IPS-20b (cell line): ENCODE data around the gene SS18L1.

Source experiments
- H3K27ac ChIP-seq: one replicate; pipeline ENCODE4 v1.5.1; 2013; ENCODE audit warnings: low read length
- H3K27me3 ChIP-seq: 2 replicates; pipeline ENCODE4 v1.6.1; 2013; ENCODE audit warnings: mild to moderate bottlenecking, low read length, inconsistent platforms; ENCODE audit not compliant: insufficient read depth
- H3K36me3 ChIP-seq: 2 replicates; pipeline ENCODE4 v1.6.1; 2013; ENCODE audit warnings: low read depth, mild to moderate bottlenecking, inconsistent platforms, low read length, moderate library complexity; ENCODE audit not compliant: insufficient read depth
- H3K4me1 ChIP-seq: 2 replicates; pipeline ENCODE4 v1.6.1; 2013; ENCODE audit warnings: mild to moderate bottlenecking, control low read depth, inconsistent platforms, low read length, moderate library complexity; ENCODE audit not compliant: insufficient read depth
- H3K4me3 ChIP-seq: 2 replicates; pipeline ENCODE4 v1.5.1; 2013; ENCODE audit warnings: mild to moderate bottlenecking, low read length, inconsistent platforms
- H3K9ac ChIP-seq: 2 replicates; pipeline ENCODE4 v1.6.1; 2013; ENCODE audit warnings: low read depth, mild to moderate bottlenecking, inconsistent platforms, low read length, moderate library complexity
- H3K9me3 ChIP-seq: 2 replicates; pipeline ENCODE4 v1.6.1; 2013; ENCODE audit warnings: mild to moderate bottlenecking, low read depth, low read length, inconsistent platforms; ENCODE audit not compliant: insufficient read depth

Gene SS18L1

GRCh38 chr20:62208061-62208794 is 64.7 kb downstream of the SS18L1 start:
- no peak overlapping the region for H3K27ac ChIP-seq
- H3K4me3 ChIP-seq, result no peak overlapping the region
- H3K4me1 ChIP-seq, result no peaks in the 10 kb centered on the region
- no peak overlapping the region for H3K9ac ChIP-seq
- H3K36me3 ChIP-seq, result 0 out of 2 replicates have a peak, but pooled peaks cover 2% of the 10 kb centered on the region
- no peaks in the 10 kb centered on the region for H3K9me3 ChIP-seq
- H3K27me3 ChIP-seq, result no peaks in the 10 kb centered on the region

DNA sequence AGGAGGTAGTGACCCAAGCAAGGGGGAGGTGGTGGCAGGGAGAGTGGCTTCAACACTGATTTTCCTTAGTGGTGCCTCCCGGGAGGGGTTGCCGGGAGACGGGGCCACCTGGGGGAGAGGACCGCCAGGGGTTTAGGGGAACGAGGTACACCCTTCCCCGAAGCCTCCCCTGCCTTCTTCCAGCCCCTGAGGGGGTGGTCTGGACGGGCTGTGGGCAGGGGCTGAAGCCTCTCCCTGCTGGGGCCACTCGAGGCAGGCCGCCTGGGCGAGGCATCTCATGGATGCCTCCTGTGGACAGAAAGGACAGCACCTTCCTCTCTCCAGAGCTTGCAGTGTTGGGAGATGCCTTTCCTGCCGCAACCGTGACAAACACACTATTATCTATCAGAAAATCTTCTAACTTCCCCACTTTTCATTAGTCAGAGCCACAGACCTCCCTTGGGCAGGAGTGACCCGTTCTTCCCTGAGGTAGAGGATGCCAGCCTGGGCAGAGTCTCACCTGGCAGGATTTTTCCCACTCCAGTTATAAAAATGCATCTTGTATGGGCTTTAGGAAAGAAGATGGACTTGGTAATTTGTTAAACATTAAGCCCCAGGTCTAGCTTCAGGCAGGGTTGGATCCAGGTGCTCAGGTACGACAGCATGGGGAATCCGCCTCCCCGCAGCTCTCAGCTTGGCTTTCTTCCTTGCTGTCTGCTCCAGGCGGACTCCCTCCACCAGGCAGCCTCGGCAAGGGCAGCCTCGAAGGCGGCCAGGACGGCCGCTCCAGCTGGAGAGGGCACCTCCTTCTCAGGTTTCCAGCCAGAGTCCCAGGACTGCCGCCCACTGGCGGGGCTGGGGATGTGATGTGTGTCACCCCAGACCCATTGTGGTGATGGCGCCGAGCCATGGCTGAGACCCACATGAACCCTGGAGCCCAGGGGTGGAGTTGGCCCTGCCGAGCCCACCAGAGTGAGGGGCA is 65.5 kb downstream of the SS18L1 start:
- no peaks in the 10 kb centered on the region for H3K4me1 ChIP-seq
- H3K27me3 ChIP-seq, result 0 out of 2 replicates have a peak, but pooled peaks cover 4% of the 10 kb centered on the region
- H3K27ac ChIP-seq, result no peak overlapping the region
- no peak overlapping the region for H3K9ac ChIP-seq
- no peaks in the 10 kb centered on the region for H3K9me3 ChIP-seq
- H3K4me3 ChIP-seq, result no peak overlapping the region
- H3K36me3 ChIP-seq, result no peaks in the 10 kb centered on the region

- no peaks in the 10 kb centered on the region for H3K4me1 ChIP-seq
- no peaks in the 10 kb centered on the region for H3K36me3 ChIP-seq
- H3K27me3 ChIP-seq, result peaks cover 7% of the 10 kb centered on the region; the same call in 1 of the 2 replicates
- no peak overlapping the region for H3K9ac ChIP-seq
- no peaks in the 10 kb centered on the region for H3K9me3 ChIP-seq
- H3K27ac ChIP-seq, result no peak overlapping the region
- H3K4me3 ChIP-seq, result no peak overlapping the region
Observed at GRCh38 chr20:62209850-62210495, 66.4 kb downstream of the SS18L1 start.

- H3K4me3 ChIP-seq, result no peak overlapping the region
- H3K27ac ChIP-seq, result no peak overlapping the region
- no peaks in the 10 kb centered on the region for H3K4me1 ChIP-seq
- no peaks in the 10 kb centered on the region for H3K9me3 ChIP-seq
- H3K9ac ChIP-seq, result no peak overlapping the region
- peaks cover 12% of the 10 kb centered on the region; the same call in 1 of the 2 replicates for H3K27me3 ChIP-seq
- H3K36me3 ChIP-seq, result no peaks in the 10 kb centered on the region
Observed at GRCh38 chr20:62210496-62210855, 66.9 kb downstream of the SS18L1 start.

DNA sequence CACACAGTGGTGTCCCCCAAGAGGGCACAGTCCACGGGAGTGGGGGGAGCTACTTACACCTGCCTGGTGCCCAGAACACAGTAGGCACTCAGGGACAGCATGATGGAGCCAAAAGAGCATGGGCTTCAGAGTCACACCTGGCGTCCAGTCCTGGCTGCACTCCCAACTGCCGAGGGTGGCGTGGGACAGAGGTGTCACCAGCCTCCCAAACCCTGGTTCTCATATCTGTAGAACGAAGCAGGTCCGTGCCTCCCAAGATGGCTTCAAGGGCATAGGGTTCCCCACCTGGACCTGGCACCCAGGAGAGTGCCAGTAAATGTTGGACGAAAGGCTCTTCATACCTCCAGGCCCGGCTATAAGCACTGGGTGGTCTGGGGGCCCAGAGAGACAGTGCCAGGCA is 67.6 kb downstream of the SS18L1 start:
- Histone ChIP-seq H3K9ac (no peak overlapping the region), H3K27me3 (peaks cover 12% of the 10 kb centered on the region; the same call in 1 of the 2 replicates)

DNA sequence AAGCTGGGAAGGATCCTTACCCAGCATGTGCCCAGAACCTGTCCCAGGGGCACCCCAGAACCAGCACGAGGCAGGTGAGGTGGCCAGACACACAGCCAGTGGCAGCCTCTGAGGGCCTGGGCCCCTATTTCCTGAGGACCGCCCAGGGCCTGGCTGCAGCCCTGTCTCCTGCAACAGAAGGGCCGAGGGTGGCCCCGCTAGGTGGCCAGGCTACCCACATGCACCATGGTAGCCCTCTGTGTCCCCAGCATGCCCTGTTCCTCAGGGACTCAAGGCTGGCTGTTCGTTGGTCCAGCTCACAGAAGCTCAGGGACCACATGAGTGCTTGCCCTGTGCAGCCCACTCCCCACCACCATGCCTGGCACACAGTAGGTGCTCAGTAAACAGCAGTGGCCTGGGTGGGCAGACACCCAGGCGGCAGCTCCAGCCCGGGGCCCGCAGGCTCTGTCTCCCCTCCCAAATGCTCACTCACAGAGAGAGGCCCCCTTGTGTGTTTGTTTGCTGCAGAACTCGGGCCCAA is 68.3 kb downstream of the SS18L1 start:
- H3K27ac ChIP-seq, result no peak overlapping the region
- H3K36me3 ChIP-seq, result no peaks in the 10 kb centered on the region
- no peak overlapping the region for H3K9ac ChIP-seq
- H3K4me1 ChIP-seq, result no peaks in the 10 kb centered on the region
- no peaks in the 10 kb centered on the region for H3K9me3 ChIP-seq
- no peak overlapping the region for H3K4me3 ChIP-seq
- H3K27me3 ChIP-seq, result peaks cover 15% of the 10 kb centered on the region; the same call in 1 of the 2 replicates

More for the DNA sequence above, 67.6 kb downstream of the SS18L1 start:
- Histone ChIP-seq H3K9me3 (no peaks in the 10 kb centered on the region), H3K4me3 (no peak overlapping the region), H3K36me3 (no peaks in the 10 kb centered on the region), H3K4me1 (no peaks in the 10 kb centered on the region), H3K27ac (no peak overlapping the region)

GRCh38 chr20:62212299-62212698 is 68.7 kb downstream of the SS18L1 start:
- H3K36me3 ChIP-seq, result no peaks in the 10 kb centered on the region
- no peaks in the 10 kb centered on the region for H3K4me1 ChIP-seq
- H3K9me3 ChIP-seq, result no peaks in the 10 kb centered on the region
- no peak overlapping the region for H3K9ac ChIP-seq
- H3K27ac ChIP-seq, result no peak overlapping the region
- H3K4me3 ChIP-seq, result no peak overlapping the region
- H3K27me3 ChIP-seq, result peaks cover 20% of the 10 kb centered on the region

DNA sequence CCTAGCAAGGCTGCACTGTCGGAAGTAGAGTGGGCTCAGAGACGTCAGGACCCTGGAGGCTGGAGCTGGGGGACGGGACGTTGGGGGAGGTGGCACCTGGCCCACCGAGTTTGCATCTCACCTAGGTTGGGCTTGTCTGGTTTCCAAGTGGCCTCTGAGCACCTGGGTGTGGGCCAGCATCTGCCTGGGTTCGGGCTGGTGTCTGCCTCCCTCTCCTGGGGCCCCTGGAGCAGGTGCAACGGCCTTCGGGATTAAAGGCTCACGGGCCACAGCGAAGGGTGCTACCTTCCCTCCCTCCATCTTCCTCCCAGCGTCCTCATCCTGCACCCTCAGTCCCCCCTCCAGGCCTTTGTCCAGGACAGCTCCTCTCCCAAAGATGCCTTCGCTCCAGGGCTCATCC is 70.5 kb downstream of the SS18L1 start:
- Histone ChIP-seq H3K36me3 (no peaks in the 10 kb centered on the region), H3K9ac (no peak overlapping the region), H3K4me1 (peaks cover 3% of the 10 kb centered on the region; the same call in 1 of the 2 replicates), H3K27ac (no peak overlapping the region), H3K9me3 (no peaks in the 10 kb centered on the region), H3K27me3 (peaks cover 37% of the 10 kb centered on the region), H3K4me3 (no peak overlapping the region)

DNA sequence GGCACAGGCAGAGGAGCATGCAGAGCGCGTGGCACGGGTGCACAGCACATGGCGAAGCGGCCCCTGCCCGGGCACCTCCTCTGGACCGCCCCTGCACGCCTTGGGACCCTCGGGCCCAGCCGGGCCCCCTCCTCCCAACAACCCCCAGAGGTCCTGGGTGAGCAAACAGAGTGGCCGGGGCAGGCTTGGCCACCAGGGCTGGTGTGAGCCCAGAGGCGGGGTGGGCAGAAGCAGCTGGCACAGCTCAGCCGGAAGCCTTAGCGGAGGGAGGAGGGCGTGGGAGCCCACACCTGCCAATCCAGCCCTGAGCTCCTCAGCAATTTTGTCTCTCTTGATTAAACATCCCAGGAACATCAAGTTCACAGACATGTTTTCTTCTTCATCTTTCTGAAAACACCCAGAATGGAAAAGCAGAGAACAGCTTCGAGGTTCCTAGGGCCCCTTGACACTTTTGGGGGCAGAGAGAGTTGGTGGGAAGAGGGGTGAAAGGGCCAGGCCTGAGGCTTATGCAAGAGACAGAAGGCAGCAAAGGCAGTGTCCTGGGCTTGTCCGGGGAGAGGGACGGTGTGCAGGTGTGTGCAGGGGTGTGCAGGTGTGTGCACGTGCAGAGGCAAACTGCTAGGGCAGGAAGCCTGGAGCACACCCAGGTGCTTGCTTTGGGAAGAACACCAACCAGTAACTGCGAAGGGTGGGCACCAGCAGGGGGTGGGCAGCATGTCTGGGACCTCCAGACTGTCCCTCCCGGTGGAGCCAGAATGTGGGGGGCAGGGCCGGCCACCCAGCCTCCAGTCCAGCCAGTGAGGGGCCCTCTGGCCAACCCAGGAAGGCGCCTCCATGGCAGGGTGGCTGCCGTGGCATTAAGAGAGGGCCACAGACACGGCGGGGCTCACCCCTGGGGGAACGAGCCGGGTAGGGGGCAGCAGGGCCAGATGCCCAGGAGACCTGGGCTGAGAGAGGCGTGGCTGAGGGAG is 71.7 kb downstream of the SS18L1 start:
- Histone ChIP-seq H3K27me3 (peaks cover 44% of the 10 kb centered on the region), H3K27ac (no peak overlapping the region), H3K4me3 (no peak overlapping the region)

DNA sequence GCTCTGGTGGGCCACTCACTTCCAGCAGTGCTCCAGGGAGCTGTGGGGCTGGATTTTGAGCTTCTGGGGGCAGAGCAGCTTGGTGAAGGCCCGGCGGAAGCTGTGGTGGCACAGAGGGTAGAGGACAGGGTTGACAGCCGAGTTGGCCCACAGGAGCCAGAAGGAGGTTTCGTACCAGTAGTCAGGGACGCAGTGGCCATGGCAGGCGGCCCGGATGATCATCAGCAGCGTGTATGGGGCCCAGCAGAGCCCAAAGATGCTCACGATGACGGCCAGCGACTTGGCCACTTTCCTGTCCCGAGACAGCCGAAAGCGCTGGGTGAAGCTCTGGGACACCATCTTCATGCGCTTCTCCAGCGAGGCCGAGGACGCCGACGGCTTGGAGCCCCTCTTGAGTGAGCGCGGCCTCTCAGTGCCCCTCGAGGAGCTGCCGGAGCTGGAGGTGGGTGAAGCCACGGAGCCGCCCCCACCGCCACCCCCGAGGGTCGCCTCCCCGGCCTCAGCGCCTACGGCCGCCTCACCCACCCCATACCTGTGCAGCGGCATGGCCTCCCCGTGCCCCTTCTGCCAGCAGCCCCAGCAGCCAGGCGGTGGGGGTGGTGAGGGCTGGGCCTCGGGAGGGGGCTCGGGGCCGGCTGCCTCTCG is 72.5 kb downstream of the SS18L1 start:
- no peaks in the 10 kb centered on the region for H3K36me3 ChIP-seq
- no peak overlapping the region for H3K27ac ChIP-seq
- H3K9ac ChIP-seq, result no peak overlapping the region
- H3K4me3 ChIP-seq, result no peak overlapping the region
- peaks cover 52% of the 10 kb centered on the region for H3K27me3 ChIP-seq
- peaks cover 3% of the 10 kb centered on the region; the same call in 1 of the 2 replicates for H3K4me1 ChIP-seq
- no peaks in the 10 kb centered on the region for H3K9me3 ChIP-seq

More for the DNA sequence above, 71.7 kb downstream of the SS18L1 start:
- no peaks in the 10 kb centered on the region for H3K36me3 ChIP-seq
- no peak overlapping the region for H3K9ac ChIP-seq
- no peaks in the 10 kb centered on the region for H3K9me3 ChIP-seq
- H3K4me1 ChIP-seq, result peaks cover 3% of the 10 kb centered on the region; the same call in 1 of the 2 replicates
